DMS53 treated with DMSO at 0.1 percent for 48 hours (cell line): Measurements from ENCODE around the gene VENTX.
"Not testable (repeated sequence)": the region's sequence is repeated elsewhere in the genome, so short reads cannot be mapped to it uniquely, and the experiment has no call there.

ENCODE experiments used
- DNase-seq: peaks from one replicate; lab custom pipeline; 2025; ENCODE audit not compliant: unreplicated experiment; lab: John Stamatoyannopoulos, UW

VENTX gene

GRCh38 chr10:133214468-133215410, 22.9 kb upstream of the VENTX start:
- no peak for DNase-seq

- DNase-seq: no peak
Observed at GRCh38 chr10:133215586-133215985, 22.1 kb upstream of the VENTX start.

- no peak for DNase-seq
Observed at GRCh38 chr10:133216776-133217175, 20.9 kb upstream of the VENTX start.

GRCh38 chr10:133217800-133218589, 19.7 kb upstream of the VENTX start:
- no peak for DNase-seq

GRCh38 chr10:133218891-133219290, 18.8 kb upstream of the VENTX start:
- DNase-seq: no peak

- DNase-seq: no peak
Observed at GRCh38 chr10:133219782-133220181, 17.9 kb upstream of the VENTX start.

GRCh38 chr10:133221331-133221730, 16.3 kb upstream of the VENTX start:
- no peak for DNase-seq

- DNase-seq: not testable (repeated sequence)
Observed at GRCh38 chr10:133221756-133222155, 15.9 kb upstream of the VENTX start.

- no peak for DNase-seq
Observed at GRCh38 chr10:133224076-133224475, 13.6 kb upstream of the VENTX start.

GRCh38 chr10:133224756-133225372, 12.8 kb upstream of the VENTX start:
- no peak for DNase-seq

- no peak for DNase-seq
Observed at GRCh38 chr10:133225707-133226191, 11.9 kb upstream of the VENTX start.

GRCh38 chr10:133226251-133226808, 11.3 kb upstream of the VENTX start:
- DNase-seq: no peak

- no peak for DNase-seq
Observed at GRCh38 chr10:133227256-133227655, 10.4 kb upstream of the VENTX start.

GRCh38 chr10:133229265-133230043, 8.2 kb upstream of the VENTX start:
- DNase-seq: no peak

GRCh38 chr10:133230044-133230361, 7.7 kb upstream of the VENTX start, which contains the start of gene UTF1:
Gene UTF1, plus strand, starts transcription at chr10:133230217. Its CDS starts 72 bp downstream, at chr10:133230289.
- no peak for DNase-seq

- DNase-seq: no peak
Observed at GRCh38 chr10:133230387-133231195, 7.1 kb upstream of the VENTX start.

- DNase-seq: no peak
Observed at GRCh38 chr10:133231244-133231945, 6.3 kb upstream of the VENTX start.

GRCh38 chr10:133231946-133232574, 5.6 kb upstream of the VENTX start:
- no peak for DNase-seq
